Transverse colon (tissue), 4 donors: ENCODE results near the gene RGS11. TPM values are rescaled to one million over a fixed set of nuclear protein-coding genes. Genes with fewer than 3 reads are reported as not detected.

Experiments used
- DNase-seq: peaks from one replicate; pipeline ENCODE4 v3.0.0-alpha.2; 2019
- H3K27ac ChIP-seq, 4 donors: fragments of 200-600 bp; sonication (generic); 2 replicates each; pipeline ENCODE4 v1.5.1; 2016 to 2018; ENCODE audit warnings: inconsistent platforms in 4 of 4
- H3K27me3 ChIP-seq: fragments of 200-600 bp; sonication (generic); 2 replicates; pipeline ENCODE4 v1.5.1; 2017; ENCODE audit warnings: inconsistent platforms
- H3K36me3 ChIP-seq, 4 donors: fragments of 200-600 bp; sonication (generic); 2 replicates each; pipeline ENCODE4 v1.5.1; 2017 to 2019; ENCODE audit warnings: inconsistent platforms in 4 of 4
- H3K4me1 ChIP-seq, 4 donors: fragments of 200-600 bp; sonication (generic); 2 replicates each; pipeline ENCODE4 v1.5.1; 2017 to 2020; ENCODE audit warnings: inconsistent platforms in 4 of 4
- H3K4me3 ChIP-seq, 4 donors: fragments of 200-600 bp; sonication (generic); 1 replicate in 1 of 4; 2 replicates in 3 of 4; pipeline versions ENCODE4 v1.5.1 to v1.6.1; 2017 to 2019; ENCODE audit warnings: inconsistent platforms in 4 of 4
- H3K9me3 ChIP-seq, 2 donors: fragments of 200-600 bp; sonication (generic); 2 replicates each; pipeline ENCODE4 v1.5.1; 2017 to 2019; ENCODE audit warnings: inconsistent platforms in 2 of 2
- EP300 ChIP-seq: sonication (generic); formaldehyde crosslinking; IDR thresholded peaks from one replicate; pipeline ENCODE4 v1.6.1; 2017; ENCODE audit warnings: antibody characterized with exemption, low read depth
- POLR2A ChIP-seq: fragments of 450-650 bp; IDR thresholded peaks from one replicate; pipeline ENCODE4 v1.6.1; 2016; ENCODE audit warnings: antibody characterized with exemption, mild to moderate bottlenecking, moderate library complexity
- POLR2AphosphoS5 ChIP-seq, 3 donors: sonication (generic); formaldehyde crosslinking; IDR thresholded peaks; one replicate each; pipeline ENCODE4 v1.6.1; 2016; ENCODE audit warnings: antibody characterized with exemption in 3 of 3
- WGBS, 2 donors: methylation state at CpG; one replicate each; pipeline ENCODE4 v1.1.5; 2018; ENCODE audit warnings: low coverage in 1 of 2; 5-methylcytosine and 5-hydroxymethylcytosine counted together
- in situ Hi-C, 4 donors: fragments of 200-750 bp; cut with MboI; loops; one replicate each; pipeline versions ENCODE4 v1.15.0 to v1.15.1; 2017; ENCODE audit warnings: low sequenced_read_pairs in 3 of 4, low pct_ligation_motif_present in 1 of 4, low pct_unique_long_range_greater_than_20kb in 1 of 4
- intact Hi-C: fragments of 100-400 bp; cut with DNase I; formaldehyde crosslinking; loops from one replicate; pipeline ENCODE4 v1.15.1; 2023; ENCODE audit warnings: low total_unique reads
- total RNA-seq, 4 donors: library from RNA; depleted of rRNA; stranded (reverse); fragments of >200 nt; gene quantifications; one replicate each; pipeline ENCODE4 v1.1.0, GENCODE V29; 2016
- TF ChIP-seq, protein P1 (sequence below), 5 experiments: fragments of 200-600 bp in 3 of 5; fragments of 450-650 bp in 2 of 5; sonication (generic) in 3 of 5; IDR thresholded peaks; 1 replicate in 2 of 5; 2 replicates in 3 of 5; pipeline ENCODE4 v1.5.1; 2016 to 2017; ENCODE audit warnings: antibody characterized with exemption in 5 of 5, inconsistent platforms in 3 of 5, mild to moderate bottlenecking in 2 of 5, moderate library complexity in 1 of 5

The RGS11 gene
- total RNA-seq, 4 donors from 2014 or later, result 2.0 to 24.3 (median 6.7) TPM

DNA sequence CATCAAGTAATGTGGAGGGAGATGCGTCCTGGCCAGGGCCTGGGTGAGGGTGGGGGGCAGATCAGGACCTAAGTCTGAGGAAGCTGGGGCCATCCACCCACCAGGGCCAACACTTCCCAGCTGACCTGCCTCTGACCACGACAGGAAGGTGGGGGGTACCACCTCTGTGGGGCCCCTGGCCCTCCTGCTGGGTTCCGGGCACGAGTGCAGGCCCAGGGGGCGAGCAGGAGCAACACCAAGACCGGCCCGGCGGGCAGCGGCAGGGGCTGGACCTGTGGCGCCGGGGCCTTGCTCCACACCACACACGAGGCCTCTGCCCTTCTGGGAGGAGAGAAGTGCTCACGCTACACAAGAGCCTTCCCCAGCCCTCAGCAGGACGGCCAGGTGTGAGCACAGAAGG lies 20.5 kb upstream of the RGS11 start:
- H3K27ac ChIP-seq, result no peak overlapping the region
- H3K27me3 ChIP-seq, result no peaks in the 10 kb centered on the region
- TF ChIP-seq, protein P1, sequence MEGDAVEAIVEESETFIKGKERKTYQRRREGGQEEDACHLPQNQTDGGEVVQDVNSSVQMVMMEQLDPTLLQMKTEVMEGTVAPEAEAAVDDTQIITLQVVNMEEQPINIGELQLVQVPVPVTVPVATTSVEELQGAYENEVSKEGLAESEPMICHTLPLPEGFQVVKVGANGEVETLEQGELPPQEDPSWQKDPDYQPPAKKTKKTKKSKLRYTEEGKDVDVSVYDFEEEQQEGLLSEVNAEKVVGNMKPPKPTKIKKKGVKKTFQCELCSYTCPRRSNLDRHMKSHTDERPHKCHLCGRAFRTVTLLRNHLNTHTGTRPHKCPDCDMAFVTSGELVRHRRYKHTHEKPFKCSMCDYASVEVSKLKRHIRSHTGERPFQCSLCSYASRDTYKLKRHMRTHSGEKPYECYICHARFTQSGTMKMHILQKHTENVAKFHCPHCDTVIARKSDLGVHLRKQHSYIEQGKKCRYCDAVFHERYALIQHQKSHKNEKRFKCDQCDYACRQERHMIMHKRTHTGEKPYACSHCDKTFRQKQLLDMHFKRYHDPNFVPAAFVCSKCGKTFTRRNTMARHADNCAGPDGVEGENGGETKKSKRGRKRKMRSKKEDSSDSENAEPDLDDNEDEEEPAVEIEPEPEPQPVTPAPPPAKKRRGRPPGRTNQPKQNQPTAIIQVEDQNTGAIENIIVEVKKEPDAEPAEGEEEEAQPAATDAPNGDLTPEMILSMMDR (IDR thresholded peaks at IDR 0.05), result no peak
- no peak for TF ChIP-seq POLR2A
- no peak for TF ChIP-seq EP300
- TF ChIP-seq POLR2AphosphoS5 (IDR thresholded peaks at IDR 0.05), result no peak
- in situ Hi-C loops, result no loop called here
- no peaks in the 10 kb centered on the region for H3K9me3 ChIP-seq
- 94% methylated on average over 13 of the region's 14 CpGs; no CpG with 5 or more reads in 1 of the 2 donors for WGBS, 2 donors
- no peak for DNase-seq
- H3K4me1 ChIP-seq, result no peaks in the 10 kb centered on the region
- H3K36me3 ChIP-seq, result peaks cover 0 to 10% (median 3%) of the 10 kb centered on the region in 4 donors
- intact Hi-C loops, result no loop called here
- no peak overlapping the region for H3K4me3 ChIP-seq

DNA sequence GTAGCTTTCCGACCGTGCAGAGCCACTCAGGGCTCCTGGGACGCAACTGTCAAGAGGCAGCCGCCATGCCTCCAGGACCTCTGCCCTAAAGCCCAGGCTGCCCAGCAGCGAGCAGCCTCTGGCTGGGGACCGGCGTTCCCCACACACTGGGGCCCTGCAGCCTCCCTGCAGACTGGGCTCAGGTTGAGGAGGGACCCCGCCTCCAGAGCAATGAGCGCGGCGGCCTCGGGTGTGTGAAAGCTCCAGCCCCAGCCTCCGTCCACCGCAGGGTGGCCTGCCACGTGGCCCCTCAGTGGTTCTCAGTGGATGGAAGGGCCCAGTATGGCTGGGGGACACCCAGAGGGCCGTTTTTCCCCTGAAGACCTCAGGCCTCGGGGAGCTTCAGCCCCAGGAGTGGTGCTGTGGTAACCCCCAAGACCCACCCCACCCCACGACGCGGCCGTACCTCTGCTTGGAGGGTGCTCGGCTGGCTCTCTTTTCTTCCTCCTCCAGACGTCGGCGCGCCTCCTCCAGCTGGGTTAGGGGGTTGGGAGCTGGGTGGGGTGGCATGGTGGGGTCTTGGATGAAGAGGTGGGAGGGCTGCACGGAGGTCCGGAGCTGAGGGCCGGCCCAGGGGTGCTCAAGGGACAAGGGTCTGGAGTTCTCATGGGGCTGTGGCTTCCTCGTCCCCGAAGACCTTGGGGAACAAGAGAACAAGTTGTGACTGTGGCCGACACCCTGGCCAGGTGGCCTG lies 17.5 kb upstream of the RGS11 start:
- 60 to 89% methylated on average over 1 to 23 of the region's 32 CpGs for WGBS, 2 donors
- H3K36me3 ChIP-seq, result peaks cover 0 to 31% (median 11%) of the 10 kb centered on the region in 4 donors
- intact Hi-C loops (no loop called here), in situ Hi-C loops (no loop called here)
- H3K27ac ChIP-seq, result no peak overlapping the region
- H3K9me3 ChIP-seq, result no peaks in the 10 kb centered on the region
- no peaks in the 10 kb centered on the region for H3K4me1 ChIP-seq
- no peak for DNase-seq
- no peak overlapping the region for H3K4me3 ChIP-seq
- TF ChIP-seq, protein P1 (IDR thresholded peaks at IDR 0.05), result no peak
- TF ChIP-seq POLR2A (no peak), EP300 (no peak)
- no peaks in the 10 kb centered on the region for H3K27me3 ChIP-seq

DNA sequence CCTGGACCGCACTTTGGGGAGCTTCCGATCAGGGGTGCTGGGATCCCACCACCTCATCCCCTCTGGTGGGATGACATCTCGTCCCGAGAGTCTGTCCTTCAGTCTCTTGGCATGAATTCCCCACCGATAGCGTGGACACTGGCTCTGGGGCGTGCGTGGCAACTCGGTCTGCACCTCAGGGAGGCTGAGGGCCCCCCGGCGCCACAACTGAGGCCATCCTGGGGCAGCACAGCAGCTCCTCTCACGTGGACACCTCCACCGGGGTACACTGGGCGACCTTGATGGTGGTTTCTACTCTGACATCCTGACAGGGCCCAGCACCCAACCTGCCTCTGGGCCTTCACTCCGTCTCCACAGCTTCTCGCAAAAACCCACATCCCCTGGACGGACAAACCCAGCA lies 15.8 kb upstream of the RGS11 start:
- TF ChIP-seq, protein P1 (IDR thresholded peaks at IDR 0.05), result no peak
- TF ChIP-seq POLR2A (no peak), POLR2AphosphoS5 (IDR thresholded peaks at IDR 0.05) (no peak)
- H3K9me3 ChIP-seq, result no peaks in the 10 kb centered on the region
- in situ Hi-C loops (no loop called here), intact Hi-C loops (no loop called here)
- H3K27ac ChIP-seq, result no peak overlapping the region
- no peak overlapping the region for H3K4me3 ChIP-seq
- H3K36me3 ChIP-seq, result peaks cover 0 to 31% (median 11%) of the 10 kb centered on the region in 4 donors
- 95% methylated on average over 12 of the region's 17 CpGs; no CpG with 5 or more reads in 1 of the 2 donors for WGBS, 2 donors
- no peaks in the 10 kb centered on the region for H3K4me1 ChIP-seq
- no peak for DNase-seq
- no peaks in the 10 kb centered on the region for H3K27me3 ChIP-seq

DNA sequence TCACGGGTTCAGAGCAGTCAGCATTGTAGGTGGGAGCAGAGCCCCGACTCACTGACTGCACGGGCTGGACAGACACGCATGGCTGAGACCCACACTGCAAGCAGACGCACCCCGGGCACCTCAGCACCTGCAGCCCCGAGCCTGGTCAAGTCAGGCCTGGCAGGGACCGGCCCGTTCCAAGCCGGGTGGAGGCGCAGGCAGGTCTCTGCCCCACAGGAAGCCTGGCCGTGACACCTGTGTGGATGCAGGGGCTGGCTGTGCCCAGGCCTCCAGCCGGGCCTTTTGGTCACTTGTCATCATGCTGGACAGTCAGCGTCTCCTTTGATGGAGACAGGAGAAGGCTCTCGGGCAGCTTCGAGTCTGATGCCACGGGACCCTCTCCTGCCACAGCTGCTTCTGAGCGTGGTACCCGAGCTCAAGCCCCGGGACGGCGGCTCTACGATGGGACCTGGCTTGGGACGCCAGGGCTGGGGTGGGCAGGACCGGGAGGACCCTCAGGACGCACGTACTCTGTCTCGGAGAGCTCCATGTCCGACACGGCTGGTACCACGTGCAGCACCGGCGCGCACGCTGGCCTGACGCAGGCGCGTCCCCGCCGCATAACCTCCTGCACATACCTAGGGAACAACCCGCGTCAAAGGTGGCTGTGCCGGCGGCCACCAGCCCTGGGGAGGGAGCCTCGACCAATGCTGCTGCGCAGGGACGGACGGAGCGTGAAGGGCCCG lies 15.1 kb upstream of the RGS11 start:
- in situ Hi-C loops, result no loop called here
- intact Hi-C loops, result no loop called here
- Histone ChIP-seq H3K27ac (no peak overlapping the region), H3K27me3 (no peaks in the 10 kb centered on the region), H3K36me3 (peaks cover 0 to 31% (median 11%) of the 10 kb centered on the region in 4 donors), H3K4me3 (no peak overlapping the region), H3K4me1 (no peaks in the 10 kb centered on the region), H3K9me3 (no peaks in the 10 kb centered on the region)
- DNase-seq, result no peak
- 94% methylated on average over 39 of the region's 50 CpGs; no CpG with 5 or more reads in 1 of the 2 donors for WGBS, 2 donors
- TF ChIP-seq POLR2A (no peak), EP300 (no peak), POLR2AphosphoS5 (IDR thresholded peaks at IDR 0.05) (no peak)
- TF ChIP-seq, protein P1 (IDR thresholded peaks at IDR 0.05), result no peak
